A549 (cell line): ENCODE measurements around the gene GLB1L.

ENCODE experiments used
- CEBPB ChIP-seq, 2 experiments: fragments of >200 bp in 1 of 2; sonication (Bioruptor Twin) in 1 of 2; formaldehyde crosslinking in 1 of 2; IDR thresholded peaks; 2 replicates each; pipeline ENCODE4 v1.6.1; 2012 to 2016
- CTCF ChIP-seq: fragments of >200 bp; sonication (Bioruptor Twin); formaldehyde crosslinking; IDR thresholded peaks from 3 replicates; pipeline ENCODE4 v1.5.1; 2016
- ESRRA ChIP-seq: fragments of 150-350 bp; IDR thresholded peaks from 2 replicates; pipeline ENCODE4 v1.6.1; 2014; ENCODE audit warnings: mild to moderate bottlenecking, low read length, borderline replicate concordance
- HDAC2 ChIP-seq: fragments of 200-600 bp; sonication (generic); IDR thresholded peaks from 2 replicates; pipeline ENCODE4 v1.6.1; 2016
- MAX ChIP-seq: IDR thresholded peaks from 2 replicates; pipeline ENCODE4 v1.6.1; 2012
- NR3C1 ChIP-seq: fragments of >200 bp; sonication (Bioruptor Twin); formaldehyde crosslinking; IDR thresholded peaks from 3 replicates; pipeline ENCODE4 v1.6.1; 2017
- POLR2A ChIP-seq: IDR thresholded peaks from 2 replicates; pipeline ENCODE4 v1.6.1; 2012; ENCODE audit warnings: mild to moderate bottlenecking, low read length
- RAD21 ChIP-seq, 2 experiments: fragments of >200 bp in 1 of 2; sonication (Bioruptor Twin) in 1 of 2; formaldehyde crosslinking in 1 of 2; IDR thresholded peaks in 1 of 2; conservative IDR thresholded peaks in 1 of 2; 2 replicates in 1 of 2; 3 replicates in 1 of 2; pipeline ENCODE4 v1.6.1; 2012 to 2018; ENCODE audit warnings: inconsistent platforms in 1 of 2
- REST ChIP-seq: fragments of 200-600 bp; sonication (generic); IDR thresholded peaks from 2 replicates; pipeline ENCODE4 v1.6.1; 2016; ENCODE audit warnings: antibody characterized with exemption, mild to moderate bottlenecking, moderate library complexity
- TP53 ChIP-seq: fragments of 250-450 bp; sonication (Bioruptor Pico); IDR thresholded peaks from 2 replicates; pipeline ENCODE4 v1.5.0; 2021; ENCODE audit warnings: mild to moderate bottlenecking, moderate library complexity

GRCh38 chr2:219244789-219245147 lies 476 bp downstream of the GLB1L start:
- TF ChIP-seq CTCF (no peak), MAX (no peak), HDAC2 (no peak), POLR2A (no peak), RAD21 (conservative IDR thresholded peaks at IDR 0.05 in 1 of 2, IDR thresholded peaks at IDR 0.05 in 1 of 2) (no peak), NR3C1 (no peak), REST (no peak), ESRRA (no peak), CEBPB (IDR thresholded peaks at IDR 0.05) (no peak), TP53 (CRISPR knock-in tag) (no peak)
